GM21515 (cell line): ENCODE results near the gene ASPG.

Experiments
- ATAC-seq: cut with Tn5 transposase; IDR thresholded peaks from one replicate; pipeline ENCODE4 v1.9.1; 2021; ENCODE audit not compliant: unreplicated experiment

The ASPG gene

DNA sequence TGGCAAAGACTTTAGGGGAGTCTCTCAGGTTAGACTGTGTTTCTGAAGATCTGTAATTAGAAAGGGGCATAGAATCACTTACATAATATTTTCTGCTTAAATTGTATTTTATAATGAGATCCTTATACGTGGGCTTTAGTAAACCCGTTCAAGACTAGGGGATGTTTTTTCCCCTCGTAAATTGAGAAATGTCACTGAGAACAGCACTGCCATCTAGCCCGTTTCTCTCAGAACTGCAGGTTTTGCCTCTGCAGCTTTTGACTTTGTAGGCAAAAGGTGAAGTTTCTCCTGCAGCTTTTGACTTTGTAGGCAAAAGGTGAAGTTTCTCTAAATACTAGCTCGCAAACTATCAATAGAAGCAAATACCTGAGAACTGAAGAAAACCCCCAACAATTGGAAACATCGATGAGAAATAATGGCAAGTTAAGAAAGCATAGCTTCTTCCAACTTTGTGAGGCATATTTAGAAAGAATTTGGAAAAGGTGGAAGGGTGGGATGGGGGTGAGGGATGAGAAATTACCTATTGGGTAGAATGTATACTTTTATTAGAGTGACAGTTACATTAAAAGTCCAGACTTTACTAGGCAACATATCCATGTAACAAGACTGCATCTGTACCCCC lies 9.9 kb upstream of the ASPG start:
- ATAC-seq, result no peak

DNA sequence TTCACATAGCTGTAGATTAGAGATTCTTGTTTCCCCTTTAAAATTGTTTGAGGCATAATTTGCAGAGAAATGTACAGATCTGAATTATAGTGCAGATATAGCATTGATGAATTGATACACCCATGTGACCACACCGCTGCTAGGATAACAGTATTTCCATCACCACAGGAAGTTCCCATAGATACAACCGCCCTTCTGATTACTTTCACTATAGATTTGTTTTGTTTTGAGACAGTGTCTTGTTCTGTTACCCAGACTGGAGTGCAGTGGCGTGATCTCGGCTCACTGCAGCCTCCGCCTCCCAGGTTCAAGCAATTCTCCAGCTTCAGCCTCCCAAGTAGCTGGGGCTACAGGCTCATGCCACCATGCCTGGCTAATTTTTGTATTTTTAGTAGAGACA lies 8.8 kb upstream of the ASPG start:
- ATAC-seq, result no peak

DNA sequence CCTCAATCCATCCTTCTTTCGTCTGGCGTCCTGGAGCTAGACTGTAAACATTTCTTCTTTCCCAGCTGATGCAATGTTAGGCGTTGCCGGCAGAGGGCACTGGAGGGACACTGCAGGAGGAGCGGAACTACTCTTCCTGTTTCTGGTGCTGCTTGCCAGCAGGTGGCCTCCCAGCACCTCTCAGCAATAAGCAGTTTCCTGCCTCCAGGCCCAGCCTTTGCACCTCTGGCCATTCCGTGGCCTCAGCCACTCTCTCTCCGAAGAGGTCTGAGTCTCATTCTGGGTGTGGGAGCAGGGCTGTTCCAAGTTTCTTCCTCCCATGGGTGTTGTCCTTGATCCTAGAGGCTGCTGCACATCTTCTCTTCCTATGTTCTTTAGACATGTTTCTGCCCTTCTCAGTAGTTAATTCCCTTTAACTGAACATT lies 7.5 kb upstream of the ASPG start:
- peak; percentile 87 for ATAC-seq

DNA sequence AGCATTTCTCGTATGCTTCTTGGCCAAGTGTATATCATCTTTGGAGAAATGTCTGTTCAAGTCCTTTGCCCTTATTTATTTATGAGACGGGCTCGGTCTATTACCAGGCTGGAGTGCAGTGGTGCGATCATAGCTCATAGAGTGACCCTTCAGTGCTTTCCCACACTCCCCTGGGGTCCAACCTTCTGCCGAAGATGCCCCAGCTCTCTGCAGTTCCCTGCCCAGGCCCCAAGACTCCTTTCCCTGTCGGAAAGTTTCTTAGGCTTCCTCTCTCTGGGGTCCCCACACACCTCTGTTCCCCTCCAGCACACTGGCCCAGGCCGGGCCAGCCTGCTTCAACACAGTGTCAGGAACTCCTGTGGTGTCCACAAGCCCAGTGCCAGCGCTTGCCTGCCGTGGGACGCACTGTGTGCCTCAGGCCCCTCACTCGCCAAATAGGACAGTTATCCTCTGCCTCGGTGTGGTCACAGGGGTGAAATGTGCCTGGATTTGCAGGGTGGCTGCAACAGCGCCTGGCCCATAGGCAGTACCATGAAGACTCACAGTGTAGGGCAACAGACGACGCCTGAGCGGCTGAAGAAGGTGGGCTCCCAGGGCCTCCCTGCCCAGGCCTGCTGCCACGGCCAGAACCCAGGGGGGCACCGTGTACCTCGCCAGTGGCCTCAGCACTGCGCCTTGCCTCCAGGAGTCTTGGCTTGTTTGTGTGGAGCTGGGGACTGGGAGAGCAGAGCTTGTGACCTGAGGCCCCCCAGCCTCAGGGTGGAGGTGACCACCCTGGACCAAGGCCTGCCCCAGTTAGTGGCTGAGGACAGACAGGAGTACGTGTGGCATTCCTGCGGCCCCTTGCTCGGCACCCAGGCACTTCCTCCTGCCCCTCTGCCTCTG lies 4.9 kb upstream of the ASPG start:
- no peak for ATAC-seq

DNA sequence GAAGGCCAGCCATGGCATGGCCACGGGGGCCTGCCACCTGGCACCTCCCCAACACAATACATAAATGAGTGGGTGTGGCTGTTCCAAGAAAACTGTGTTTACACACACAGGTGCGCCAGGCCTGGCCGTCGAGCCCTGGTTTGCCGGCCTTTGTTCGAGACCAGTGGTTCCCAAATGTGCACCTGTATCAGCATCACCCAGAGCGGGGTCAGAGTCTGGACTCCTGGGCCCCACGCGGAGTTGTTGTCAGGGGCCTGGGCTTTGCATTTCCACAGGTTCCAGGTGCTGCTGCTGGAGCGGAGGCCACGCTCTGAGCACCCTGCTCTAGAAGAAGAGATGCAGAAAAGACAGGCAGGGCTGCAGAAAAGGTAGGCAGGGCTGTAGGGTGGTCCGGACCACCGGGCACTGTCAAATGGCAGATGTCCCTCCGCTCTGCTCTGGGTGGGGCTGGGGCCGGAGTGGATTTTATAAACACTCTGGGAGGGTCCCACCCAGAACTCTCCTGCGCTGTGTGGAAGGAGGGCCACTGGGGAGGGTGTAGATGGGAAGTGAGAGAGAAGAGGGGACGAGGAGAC lies 4.2 kb upstream of the ASPG start:
- ATAC-seq, result no peak

DNA sequence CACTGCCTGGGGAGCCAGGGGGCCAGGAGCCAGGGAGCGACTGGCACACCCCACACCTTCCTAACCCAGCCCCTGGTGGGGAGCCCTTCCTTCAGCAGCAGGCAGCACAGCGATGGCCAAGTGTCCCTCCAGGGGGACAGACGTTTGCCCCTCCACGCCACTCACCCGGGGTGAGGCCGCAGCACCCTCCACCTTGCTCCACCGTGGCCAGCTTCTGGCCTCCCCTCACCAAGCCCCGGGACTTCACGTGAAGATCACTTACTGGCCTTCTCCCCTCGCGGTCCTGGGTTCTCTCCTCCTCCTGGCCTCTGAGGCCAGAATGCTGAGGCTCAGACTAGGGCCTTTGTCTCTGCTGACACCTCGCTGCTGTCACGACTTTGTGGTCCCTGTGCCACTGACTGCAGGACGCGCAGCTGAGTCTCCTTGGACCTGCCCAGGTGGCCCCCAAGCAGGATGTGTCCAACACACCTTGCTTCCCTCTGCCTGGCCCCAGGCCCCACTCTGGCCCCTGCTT lies 3.5 kb upstream of the ASPG start:
- ATAC-seq, result no peak

DNA sequence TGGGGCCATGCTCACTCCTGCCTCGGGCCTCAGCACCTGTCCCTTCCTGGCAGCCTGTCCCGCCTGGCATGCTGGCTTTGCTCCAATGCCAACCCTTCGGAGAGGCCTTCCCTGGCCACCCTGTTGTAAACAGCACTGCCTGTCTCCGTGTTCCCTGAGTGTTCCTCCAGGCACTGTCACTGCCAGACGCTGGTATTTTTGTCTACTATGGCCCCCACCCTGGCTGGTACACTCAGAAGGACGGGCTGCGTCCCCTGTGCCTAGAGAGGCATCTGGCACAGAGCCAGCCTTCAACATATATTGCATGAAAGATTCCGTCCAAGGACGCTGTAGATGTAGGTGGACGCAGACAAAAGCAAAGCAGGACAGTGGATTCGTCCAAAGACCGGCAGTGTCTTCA lies 2.7 kb upstream of the ASPG start:
- ATAC-seq, result no peak

DNA sequence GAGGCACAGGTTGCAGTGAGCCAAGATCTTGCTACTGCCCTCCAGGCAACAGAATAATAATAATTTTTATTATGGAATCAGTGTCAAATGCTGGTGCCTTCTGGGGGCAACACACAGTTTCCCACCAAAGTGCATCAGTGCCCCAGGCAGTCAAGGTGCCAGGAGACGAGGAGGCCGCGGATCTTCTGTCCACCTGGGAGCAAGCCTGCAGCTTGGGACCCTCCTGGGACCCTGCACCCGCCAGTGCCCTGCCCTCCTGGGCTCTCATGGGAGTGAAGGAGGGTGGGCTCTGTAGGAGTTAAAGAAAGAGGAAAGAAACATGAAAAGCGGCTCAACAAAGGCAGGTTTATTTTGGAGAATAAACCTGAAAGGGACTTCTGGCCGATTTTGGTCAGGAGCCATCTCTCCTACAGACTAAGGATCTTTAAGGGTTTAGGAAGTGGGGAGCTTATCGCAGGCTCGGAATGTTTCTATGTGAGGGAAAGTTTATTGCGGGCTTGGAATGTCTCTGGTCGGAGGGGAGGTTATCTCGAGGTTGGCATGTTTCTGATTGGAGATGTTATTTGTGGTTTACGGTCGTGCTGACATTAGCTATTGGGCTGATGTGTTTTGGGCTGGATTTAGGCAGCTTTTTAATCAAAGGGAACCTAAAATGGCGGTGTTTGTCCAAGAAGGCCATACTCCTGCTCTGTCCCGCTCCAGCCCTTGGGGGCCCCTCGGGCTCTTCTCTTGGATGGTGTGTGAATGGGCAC lies 1.1 kb upstream of the ASPG start:
- no peak for ATAC-seq

DNA sequence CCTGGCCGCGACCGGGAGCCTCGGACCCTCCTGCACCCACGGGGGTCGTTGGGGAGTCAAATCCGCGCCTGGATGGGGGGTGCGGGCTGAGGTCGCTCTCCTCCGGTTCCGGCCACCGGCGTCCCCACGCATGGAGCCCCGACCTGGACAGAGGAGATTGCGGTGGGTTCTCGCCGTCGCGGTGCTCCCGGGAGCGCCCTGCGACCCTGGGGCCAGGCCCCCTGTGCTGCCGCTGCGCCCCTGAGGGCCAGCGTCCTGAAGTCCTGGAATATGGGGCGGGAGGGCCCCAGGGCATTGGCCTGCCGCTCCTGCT lies 345 bp downstream of the ASPG start:
- no peak for ATAC-seq

DNA sequence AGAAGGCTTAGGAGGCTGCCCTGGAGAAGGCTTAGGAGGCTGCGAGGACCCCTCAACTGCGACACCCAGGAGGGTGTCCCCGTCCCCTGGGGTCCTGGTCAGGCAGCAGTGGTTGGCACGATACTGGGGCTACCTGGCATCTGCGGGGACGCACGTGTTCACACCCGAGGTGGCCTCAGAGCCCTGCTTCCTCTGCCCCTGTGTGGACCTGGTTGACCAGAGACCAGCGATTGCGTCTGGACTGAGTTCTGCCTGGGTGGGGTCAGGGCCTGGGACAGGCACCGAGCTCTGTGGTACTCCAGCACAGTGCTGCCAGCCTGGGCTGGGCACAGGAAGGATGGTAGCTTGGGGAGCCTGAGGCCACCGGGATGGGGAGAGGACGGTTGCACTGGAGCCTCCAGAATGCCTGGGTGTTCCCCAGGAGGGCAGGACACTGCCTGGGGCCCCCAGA lies 735 bp downstream of the ASPG start:
- ATAC-seq, result no peak

DNA sequence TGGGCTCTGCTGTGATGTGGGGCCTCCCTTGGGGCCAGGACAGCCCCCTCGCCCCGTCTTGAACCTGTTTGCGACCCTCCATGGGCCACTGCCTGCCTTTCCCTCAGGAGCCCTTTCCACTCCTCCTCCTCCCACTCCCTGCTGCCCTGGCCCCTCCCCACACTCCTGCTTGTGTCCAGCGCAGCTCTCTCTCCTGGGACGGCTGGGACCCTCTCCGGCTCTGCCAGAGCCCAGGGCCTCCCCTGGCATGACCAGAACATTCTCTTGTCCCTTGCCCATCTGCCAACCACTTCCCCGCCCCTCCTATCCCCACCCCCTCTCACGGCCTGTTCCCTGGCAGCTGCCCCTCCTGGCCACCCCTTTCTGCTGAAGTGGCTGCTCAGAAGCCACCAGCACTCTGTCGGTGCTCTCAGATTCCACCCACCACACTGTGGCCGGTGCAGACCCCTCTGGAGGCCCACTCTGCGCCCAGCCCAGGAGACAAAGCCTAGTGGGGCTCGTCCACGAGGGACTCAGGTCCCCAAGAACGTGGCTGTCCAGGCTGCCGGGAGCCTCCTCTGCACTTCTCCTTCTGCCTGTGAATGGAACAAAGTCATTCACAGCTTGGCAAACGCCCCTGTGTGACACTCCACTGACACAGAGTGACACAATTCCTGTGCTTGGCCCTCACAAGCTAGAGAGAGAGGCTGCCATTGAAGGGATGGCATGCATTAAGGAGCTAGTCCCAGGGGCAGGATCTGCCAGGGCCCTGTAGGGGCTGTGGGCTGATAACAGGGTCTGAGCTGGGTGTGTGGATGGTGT lies 1.4 kb downstream of the ASPG start:
- ATAC-seq, result no peak

DNA sequence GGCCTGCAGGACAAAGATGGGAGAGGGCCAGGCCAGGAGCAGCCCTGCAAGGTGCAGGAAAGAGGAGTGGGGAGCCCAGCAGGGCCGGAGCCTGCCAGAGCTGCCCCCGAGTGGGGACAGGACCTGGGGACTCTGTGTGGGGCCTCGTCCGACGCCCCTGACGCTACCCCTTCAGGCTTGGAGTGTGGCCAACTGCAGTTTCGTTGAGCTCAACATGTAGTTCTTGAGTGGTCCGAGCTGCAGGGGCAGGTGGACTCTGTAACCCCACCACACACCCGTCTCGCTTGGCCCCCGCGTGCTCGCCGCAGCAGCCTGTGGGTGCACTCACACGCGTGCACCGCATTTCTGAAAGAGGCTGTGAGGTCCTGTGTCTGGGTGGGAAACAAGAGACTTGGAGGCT lies 2.0 kb downstream of the ASPG start:
- no peak for ATAC-seq

DNA sequence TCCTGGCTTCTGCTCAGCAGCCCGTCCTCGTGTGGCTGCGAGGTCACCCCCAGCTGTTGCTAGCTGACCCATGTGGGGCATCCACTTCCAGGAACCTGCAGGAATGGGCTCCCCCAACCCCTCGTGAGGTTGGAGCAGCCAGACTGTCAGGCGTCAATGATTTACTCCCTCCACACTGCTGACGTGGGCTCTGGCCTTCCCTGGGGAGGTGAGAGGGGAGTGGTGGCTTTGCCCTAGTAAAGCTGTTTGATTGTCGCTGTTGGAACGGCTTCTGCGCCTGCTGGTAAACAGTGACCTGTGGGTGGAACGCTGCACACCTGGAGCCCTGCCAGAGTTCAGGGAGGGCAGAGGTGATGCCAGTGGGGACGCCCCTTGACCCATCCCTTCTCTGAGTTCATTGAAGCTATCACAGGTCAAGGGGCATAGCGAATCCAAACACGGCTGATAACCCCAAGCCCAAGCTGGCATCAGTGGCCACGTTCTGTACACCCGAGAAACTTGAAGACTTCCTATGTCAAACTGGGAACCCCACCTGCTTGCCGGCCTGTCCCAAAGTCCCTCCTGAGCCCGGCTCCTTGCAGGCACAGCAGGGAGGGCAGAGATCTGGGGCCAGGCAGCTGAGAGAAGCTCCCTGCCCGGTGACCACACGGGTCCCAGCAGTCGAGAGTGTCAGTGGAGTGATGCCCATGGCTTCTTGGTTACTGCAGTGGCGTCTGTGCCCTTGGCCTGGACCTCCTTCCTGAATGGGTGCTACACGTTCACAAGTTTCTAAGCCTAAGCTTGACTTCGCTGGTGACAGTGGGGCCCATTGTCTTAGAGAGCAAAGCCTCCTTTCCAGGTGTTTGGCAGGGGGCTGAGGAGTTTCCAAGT lies 2.7 kb downstream of the ASPG start:
- ATAC-seq, result no peak

DNA sequence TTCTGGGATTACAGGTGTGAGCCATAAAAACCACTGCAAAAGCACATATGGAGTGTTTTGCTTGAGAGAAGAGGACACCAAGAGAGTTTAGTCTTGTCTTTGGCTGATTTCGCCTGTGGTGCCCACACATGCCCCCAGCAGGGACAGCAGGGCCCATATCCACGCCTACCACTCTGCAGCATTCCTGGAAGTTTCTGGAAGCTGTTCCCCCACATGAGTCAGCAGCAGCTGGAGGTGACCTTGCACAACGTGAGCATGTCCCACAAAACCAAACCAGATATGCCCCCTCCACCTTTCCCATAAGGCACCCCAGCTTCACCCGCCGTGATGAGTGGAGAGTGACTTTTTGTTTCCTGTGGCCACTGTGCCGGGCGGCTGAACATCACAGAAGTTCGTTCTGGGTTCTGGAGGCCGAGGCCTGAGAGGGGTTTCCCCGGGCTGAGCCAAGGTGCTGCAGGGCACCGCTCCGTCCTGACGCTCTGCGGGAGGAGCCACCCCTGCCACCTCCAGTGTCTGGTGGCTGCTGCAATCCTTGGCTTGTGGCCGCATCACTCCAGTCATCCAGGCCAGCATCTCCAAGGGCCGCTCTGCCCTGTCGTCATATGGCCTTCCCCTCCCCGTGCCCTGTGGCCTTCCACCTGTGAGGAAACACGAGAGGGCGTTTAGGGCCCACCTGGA lies 4.7 kb downstream of the ASPG start:
- no peak for ATAC-seq

DNA sequence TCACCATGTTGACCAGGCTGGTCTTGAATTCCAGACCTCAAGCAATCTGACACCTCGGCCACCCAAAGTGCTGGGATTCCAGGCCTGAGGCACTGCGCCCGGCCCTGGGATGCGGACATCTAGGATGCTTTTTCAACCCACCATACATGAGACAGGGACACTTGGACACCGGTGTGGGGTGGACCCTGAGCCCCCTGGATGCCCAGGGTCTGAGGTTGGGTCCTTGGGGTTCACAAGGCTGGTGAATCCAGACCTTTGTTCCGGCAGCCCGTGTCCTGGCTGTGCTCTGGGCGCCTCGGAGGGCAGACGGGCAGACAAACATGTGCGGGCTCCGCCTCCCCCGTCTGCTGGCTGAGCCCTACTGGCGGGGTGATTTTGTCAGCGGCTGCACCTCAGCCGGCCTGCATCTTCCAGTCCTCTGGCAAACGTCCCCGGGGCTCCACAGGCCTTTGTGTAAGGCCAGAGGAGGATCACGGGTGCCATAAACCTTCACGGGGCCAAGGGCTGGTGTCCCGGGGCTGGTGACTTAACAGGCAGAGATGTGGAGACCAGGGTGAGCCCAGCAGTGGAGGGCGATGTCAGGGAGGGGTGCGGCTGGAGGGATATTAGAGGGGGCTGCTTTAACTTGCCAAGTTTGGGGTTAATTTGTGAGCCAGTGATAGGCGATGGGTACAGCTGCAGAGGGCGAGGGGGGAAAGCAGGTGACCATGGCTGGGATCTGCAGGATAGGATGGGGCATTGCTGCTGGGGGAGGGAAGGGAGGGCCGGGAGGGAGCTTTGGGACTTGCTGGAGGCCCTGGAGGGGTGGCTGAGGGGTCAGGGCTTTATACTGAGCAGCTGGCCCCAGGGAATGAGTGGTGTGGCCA lies 5.8 kb downstream of the ASPG start:
- ATAC-seq, result no peak

DNA sequence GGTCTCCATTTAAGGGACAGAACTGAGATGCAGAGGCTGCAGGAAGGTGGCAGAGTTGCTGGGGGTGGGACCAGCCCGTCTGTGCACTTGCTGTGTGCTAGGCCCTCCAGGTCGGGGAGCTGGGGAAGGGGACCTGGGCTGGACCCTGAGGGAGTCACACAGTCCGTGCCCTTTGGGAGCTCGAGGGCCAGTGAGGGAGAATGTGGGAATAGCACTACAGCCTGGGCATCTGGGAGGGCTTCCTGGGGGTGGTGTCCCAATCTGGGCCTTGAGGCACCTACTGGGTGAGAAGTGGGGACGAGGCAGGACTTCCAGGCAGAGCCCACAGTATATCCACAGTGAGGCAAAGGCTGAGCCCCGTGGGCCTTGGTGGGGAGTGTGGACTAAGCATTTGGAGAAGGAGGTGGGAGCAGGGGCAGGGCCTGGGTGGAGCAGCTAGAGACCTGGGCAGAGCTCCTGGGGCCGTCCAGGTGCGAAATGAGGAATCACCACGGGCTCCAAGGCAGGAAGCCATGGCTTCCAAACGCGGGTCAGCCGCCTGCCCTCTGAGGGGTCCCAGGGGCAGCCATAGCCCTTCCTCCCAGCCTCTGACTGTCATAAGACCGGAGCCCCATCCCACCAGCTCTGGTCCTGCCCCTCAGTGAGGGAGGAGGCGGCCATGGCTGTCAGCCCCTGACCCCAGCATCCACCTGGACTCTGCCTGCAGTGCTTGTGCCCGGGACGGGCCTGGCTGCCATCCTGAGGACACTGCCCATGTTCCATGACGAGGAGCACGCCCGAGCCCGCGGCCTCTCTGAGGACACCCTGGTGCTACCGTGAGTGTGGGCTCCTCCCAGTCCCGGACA lies 6.6 kb downstream of the ASPG start:
- no peak for ATAC-seq

DNA sequence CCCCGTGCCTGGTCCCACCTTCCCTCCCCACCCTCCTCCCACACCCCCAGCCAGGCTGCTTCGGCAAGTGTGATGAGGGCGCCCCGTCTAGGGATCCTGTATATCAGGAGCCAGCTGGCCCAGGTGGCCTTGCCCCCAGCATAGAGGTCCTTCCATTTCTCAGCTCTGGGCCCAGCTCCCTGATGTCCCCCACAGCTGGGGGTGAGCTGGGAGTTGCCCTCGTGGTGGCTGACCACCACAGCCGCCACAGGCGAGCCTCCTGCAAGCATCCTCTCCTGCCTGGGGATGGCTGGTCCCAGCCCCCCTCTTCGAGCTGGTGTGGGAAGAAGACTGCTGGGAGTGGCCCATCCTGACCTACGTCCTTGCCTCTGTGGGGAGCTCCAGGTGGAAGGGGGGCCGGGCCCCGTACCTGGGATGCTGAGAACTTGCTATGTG lies 7.4 kb downstream of the ASPG start:
- no peak for ATAC-seq
